Vagina (tissue), 2 donors: ENCODE data around the gene HMX3. TPM values are rescaled to one million over a fixed set of nuclear protein-coding genes. Genes with fewer than 3 reads are reported as not detected.

Source experiments
- DNase-seq, 2 donors: peaks; one replicate each; pipeline ENCODE4 v3.0.0-alpha.2; 2017; ENCODE audit errors: extremely low spot score in 2 of 2
- H3K27ac ChIP-seq: fragments of 200-600 bp; sonication (generic); one replicate; pipeline ENCODE4 v1.5.1; 2019
- H3K27me3 ChIP-seq: fragments of 200-600 bp; sonication (generic); one replicate; pipeline ENCODE4 v1.5.1; 2019
- H3K36me3 ChIP-seq, 2 donors: fragments of 200-600 bp; sonication (generic); one replicate each; pipeline ENCODE4 v1.5.1; 2017 to 2019
- H3K4me1 ChIP-seq: fragments of 200-600 bp; sonication (generic); one replicate; pipeline ENCODE4 v1.5.1; 2019
- H3K4me3 ChIP-seq, 2 donors: fragments of 200-600 bp; sonication (generic); 1 replicate in 1 of 2; 2 replicates in 1 of 2; pipeline ENCODE4 v1.5.1; 2016 to 2019
- H3K9me3 ChIP-seq: fragments of 200-600 bp; sonication (generic); one replicate; pipeline ENCODE4 v1.5.1; 2019
- POLR2A ChIP-seq, 2 donors: fragments of 450-650 bp; IDR thresholded peaks; one replicate each; pipeline ENCODE4 v1.6.1; 2017; ENCODE audit warnings: antibody characterized with exemption in 2 of 2, mild to moderate bottlenecking in 2 of 2, moderate library complexity in 2 of 2
- POLR2AphosphoS5 ChIP-seq, 2 donors: sonication (generic); formaldehyde crosslinking; IDR thresholded peaks; one replicate each; pipeline ENCODE4 v1.9.0; 2017; ENCODE audit warnings: antibody characterized with exemption in 2 of 2, mild to moderate bottlenecking in 2 of 2, low read depth in 1 of 2; ENCODE audit not compliant: insufficient read depth in 1 of 2
- intact Hi-C: fragments of 100-400 bp; cut with DNase I; formaldehyde crosslinking; loops from one replicate; pipeline ENCODE4 v1.15.1; 2023
- total RNA-seq: library from RNA; depleted of rRNA; stranded (reverse); fragments of >200 nt; gene quantifications from one replicate; pipeline ENCODE4 v1.2.3, GENCODE V29; 2016
- TF ChIP-seq, protein P1 (sequence below), 3 experiments: fragments of 450-650 bp in 2 of 3; fragments of 200-600 bp in 1 of 3; sonication (generic) in 1 of 3; IDR thresholded peaks; one replicate each; pipeline ENCODE4 v1.5.1; 2017 to 2019; ENCODE audit warnings: antibody characterized with exemption in 3 of 3, mild to moderate bottlenecking in 2 of 3, moderate library complexity in 2 of 3

The HMX3 gene
- total RNA-seq, 1 donor from 2014 or later: not detected

- intact Hi-C loops: no loop called here
- no peaks in the 10 kb centered on the region for H3K27me3 ChIP-seq
- no peak for DNase-seq
- no peak overlapping the region for H3K27ac ChIP-seq
- H3K4me1 ChIP-seq: no peaks in the 10 kb centered on the region
- H3K9me3 ChIP-seq: no peaks in the 10 kb centered on the region
- TF ChIP-seq POLR2AphosphoS5 (IDR thresholded peaks at IDR 0.05; ENCODE audit: insufficient read depth in 1 of 2, low read depth in 1 of 2): no peak
- TF ChIP-seq POLR2A (IDR thresholded peaks at IDR 0.05): no peak
- TF ChIP-seq, protein P1, sequence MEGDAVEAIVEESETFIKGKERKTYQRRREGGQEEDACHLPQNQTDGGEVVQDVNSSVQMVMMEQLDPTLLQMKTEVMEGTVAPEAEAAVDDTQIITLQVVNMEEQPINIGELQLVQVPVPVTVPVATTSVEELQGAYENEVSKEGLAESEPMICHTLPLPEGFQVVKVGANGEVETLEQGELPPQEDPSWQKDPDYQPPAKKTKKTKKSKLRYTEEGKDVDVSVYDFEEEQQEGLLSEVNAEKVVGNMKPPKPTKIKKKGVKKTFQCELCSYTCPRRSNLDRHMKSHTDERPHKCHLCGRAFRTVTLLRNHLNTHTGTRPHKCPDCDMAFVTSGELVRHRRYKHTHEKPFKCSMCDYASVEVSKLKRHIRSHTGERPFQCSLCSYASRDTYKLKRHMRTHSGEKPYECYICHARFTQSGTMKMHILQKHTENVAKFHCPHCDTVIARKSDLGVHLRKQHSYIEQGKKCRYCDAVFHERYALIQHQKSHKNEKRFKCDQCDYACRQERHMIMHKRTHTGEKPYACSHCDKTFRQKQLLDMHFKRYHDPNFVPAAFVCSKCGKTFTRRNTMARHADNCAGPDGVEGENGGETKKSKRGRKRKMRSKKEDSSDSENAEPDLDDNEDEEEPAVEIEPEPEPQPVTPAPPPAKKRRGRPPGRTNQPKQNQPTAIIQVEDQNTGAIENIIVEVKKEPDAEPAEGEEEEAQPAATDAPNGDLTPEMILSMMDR (IDR thresholded peaks at IDR 0.05): no peak
- H3K36me3 ChIP-seq: peaks cover 0 to 10% of the 10 kb centered on the region in 2 donors
- H3K4me3 ChIP-seq: no peak overlapping the region
Measured at GRCh38 chr10:123183724-123184123, 48.0 kb downstream of the HMX3 start.

GRCh38 chr10:123187781-123188180 lies 52.0 kb downstream of the HMX3 start:
- Histone ChIP-seq H3K27ac (no peak overlapping the region), H3K9me3 (no peaks in the 10 kb centered on the region), H3K36me3 (peaks cover 0 to 10% of the 10 kb centered on the region in 2 donors), H3K27me3 (no peaks in the 10 kb centered on the region), H3K4me1 (no peaks in the 10 kb centered on the region), H3K4me3 (no peak overlapping the region)
- TF ChIP-seq POLR2AphosphoS5 (IDR thresholded peaks at IDR 0.05; ENCODE audit: insufficient read depth in 1 of 2, low read depth in 1 of 2) (no peak), POLR2A (IDR thresholded peaks at IDR 0.05) (no peak)
- TF ChIP-seq, protein P1 (IDR thresholded peaks at IDR 0.05): no peak
- DNase-seq: no peak
- intact Hi-C loops: no loop called here

Other genes with a start within 250 kb of the HMX3 start
- not detected for gene FAM24A, start 225.4 kb upstream of the HMX3 start, total RNA-seq
- gene C10orf88, start 181.7 kb upstream of the HMX3 start, total RNA-seq: 5.6 TPM
- gene PSTK, start 155.6 kb upstream of the HMX3 start, total RNA-seq: 8.6 TPM
- gene IKZF5, start 127.2 kb upstream of the HMX3 start, total RNA-seq: 9.6 TPM
- 10.3 TPM for gene ACADSB, start 127.0 kb upstream of the HMX3 start, total RNA-seq
- not detected for gene HMX2, start 12.2 kb downstream of the HMX3 start, total RNA-seq
- 128 TPM for gene BUB3, start 18.4 kb downstream of the HMX3 start, total RNA-seq